ES-I3 (cell line): ENCODE data around the gene SMIM7.

Experiments used
- H3K36me3 ChIP-seq: 2 replicates; pipeline ENCODE4 v1.6.1; 2013; ENCODE audit warnings: mild to moderate bottlenecking, low read length, control low read depth, moderate library complexity; ENCODE audit not compliant: insufficient read depth
- H3K4me1 ChIP-seq: 2 replicates; pipeline ENCODE4 v1.6.1; 2013; ENCODE audit warnings: mild to moderate bottlenecking, control low read depth, low read length; ENCODE audit not compliant: insufficient read depth
- H3K9ac ChIP-seq: 2 replicates; pipeline ENCODE4 v1.6.1; 2013; ENCODE audit warnings: low read depth, mild to moderate bottlenecking, low read length, moderate library complexity
- H3K9me3 ChIP-seq: 2 replicates; pipeline ENCODE4 v1.6.1; 2013; ENCODE audit warnings: mild to moderate bottlenecking, low read length, moderate library complexity; ENCODE audit not compliant: control insufficient read depth, insufficient read depth

Gene SMIM7

DNA sequence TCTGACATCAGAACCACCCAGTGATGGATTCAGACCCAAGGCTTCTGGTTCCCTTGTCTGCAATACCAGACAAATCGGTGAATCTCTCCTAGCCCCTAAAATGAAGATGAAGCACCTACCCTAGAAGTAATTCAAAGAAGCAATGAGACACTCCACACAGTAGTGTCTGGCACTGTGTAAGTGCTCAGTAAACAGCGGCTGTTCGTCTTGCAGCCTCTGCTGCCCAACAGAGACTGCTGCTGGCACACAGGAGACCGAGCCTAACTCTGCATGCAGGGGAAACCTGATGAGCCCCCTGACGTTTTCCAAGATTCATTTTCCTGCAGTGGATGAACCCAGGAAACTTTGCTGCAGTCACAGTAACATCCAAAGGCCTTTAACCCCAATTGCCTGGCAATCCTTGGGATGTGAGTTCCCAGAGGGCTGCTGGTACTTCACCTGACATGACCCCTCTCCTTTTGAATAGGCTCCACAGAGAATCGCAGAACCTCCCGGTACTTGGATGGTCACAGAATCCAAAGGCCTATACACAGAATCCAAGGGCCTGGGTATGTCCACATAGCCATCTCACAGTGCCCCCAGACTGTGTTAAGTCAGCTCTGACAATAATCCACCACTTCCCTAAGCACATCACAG is 38.7 kb downstream of the SMIM7 start:
- H3K9ac ChIP-seq: no peak overlapping the region
- H3K9me3 ChIP-seq: no peaks in the 10 kb centered on the region
- peaks cover 9% of the 10 kb centered on the region for H3K36me3 ChIP-seq
- H3K4me1 ChIP-seq: peaks cover 23% of the 10 kb centered on the region

DNA sequence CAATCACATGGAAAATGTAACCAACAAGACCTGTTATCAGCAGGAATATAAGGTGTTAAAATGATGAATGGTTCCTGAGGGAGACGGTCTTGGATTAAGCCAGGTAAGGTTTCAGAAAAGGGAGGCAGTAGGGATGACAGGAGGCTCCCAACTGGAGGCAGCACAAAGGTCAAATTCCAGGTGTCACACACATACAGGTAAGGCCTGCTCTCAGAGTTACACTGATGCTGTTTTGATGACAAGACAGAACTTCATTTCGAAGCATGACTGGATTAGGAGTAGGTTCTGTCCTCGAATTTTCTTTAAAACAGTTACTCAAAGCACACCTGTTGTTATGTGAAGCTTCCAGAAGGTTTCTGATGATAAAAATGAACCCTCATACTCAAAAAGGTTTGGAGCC is 39.4 kb downstream of the SMIM7 start:
- no peaks in the 10 kb centered on the region for H3K9me3 ChIP-seq
- H3K4me1 ChIP-seq: peaks cover 19% of the 10 kb centered on the region
- H3K9ac ChIP-seq: no peak overlapping the region
- peaks cover 9% of the 10 kb centered on the region for H3K36me3 ChIP-seq

DNA sequence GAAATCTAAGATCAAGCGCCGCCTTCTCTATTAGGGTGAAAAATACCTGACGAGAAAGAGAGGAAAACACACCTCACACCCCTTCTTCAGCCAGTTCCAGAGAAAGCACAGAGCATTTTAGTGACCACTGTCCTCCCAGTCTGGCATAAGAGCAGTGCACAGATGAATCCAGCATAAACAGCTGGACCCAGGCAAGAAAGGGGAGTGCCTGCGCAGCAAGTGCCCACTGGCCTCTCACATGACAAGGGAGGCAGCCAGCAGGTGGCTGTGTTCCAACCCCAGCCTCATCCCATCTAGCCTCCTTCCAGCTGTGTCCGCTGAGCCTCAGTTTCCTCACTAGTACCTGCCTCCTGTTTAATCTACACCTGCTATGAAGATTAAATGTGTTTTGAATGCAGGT is 39.9 kb downstream of the SMIM7 start:
- Histone ChIP-seq H3K4me1 (peaks cover 13% of the 10 kb centered on the region), H3K36me3 (peaks cover 9% of the 10 kb centered on the region), H3K9me3 (no peaks in the 10 kb centered on the region), H3K9ac (no peak overlapping the region)

DNA sequence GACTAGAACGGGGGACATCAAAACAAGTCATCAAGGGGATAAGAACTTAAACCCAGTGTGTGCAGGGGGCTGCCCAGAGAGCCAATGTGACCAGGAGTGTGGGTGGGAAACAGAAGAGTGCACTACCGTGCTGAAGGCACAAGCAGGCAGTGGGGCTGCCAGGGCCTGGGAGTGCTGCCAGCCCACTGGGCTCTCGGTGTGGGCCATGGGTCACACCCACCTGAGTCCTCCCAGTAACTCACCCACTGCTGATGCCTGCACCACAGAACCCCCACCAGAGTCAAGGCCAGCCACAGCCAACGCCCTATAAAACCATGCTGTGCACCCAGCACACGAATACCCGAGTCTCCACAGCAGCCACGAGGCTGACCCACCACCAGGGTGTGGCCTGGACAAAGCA is 40.5 kb downstream of the SMIM7 start:
- H3K36me3 ChIP-seq: peaks cover 9% of the 10 kb centered on the region
- H3K9ac ChIP-seq: no peak overlapping the region
- peaks cover 8% of the 10 kb centered on the region for H3K4me1 ChIP-seq
- no peaks in the 10 kb centered on the region for H3K9me3 ChIP-seq

DNA sequence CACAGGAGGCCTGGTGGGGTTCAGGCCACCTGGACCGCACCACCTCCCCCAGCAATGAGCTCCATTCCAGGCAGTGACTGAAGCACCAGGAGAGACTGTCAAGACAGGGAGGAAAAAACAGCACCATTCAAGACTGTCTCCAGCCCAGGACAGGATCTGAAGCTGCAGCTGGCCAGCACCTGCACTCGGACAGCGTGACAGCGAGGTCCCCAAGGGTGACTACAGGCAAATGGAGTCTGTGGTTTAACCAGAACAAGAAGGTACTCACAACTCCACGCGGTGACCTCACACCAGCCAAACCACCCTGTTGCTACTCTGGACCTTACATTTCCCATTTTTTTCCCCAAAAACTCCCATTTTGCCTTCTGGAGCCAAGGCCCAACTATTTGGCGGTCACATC is 41.7 kb downstream of the SMIM7 start:
- H3K4me1 ChIP-seq: peaks cover 3% of the 10 kb centered on the region; the same call in 1 of the 2 replicates
- H3K9me3 ChIP-seq: no peaks in the 10 kb centered on the region
- peaks cover 2% of the 10 kb centered on the region; the same call in 1 of the 2 replicates for H3K36me3 ChIP-seq
- no peak overlapping the region for H3K9ac ChIP-seq

DNA sequence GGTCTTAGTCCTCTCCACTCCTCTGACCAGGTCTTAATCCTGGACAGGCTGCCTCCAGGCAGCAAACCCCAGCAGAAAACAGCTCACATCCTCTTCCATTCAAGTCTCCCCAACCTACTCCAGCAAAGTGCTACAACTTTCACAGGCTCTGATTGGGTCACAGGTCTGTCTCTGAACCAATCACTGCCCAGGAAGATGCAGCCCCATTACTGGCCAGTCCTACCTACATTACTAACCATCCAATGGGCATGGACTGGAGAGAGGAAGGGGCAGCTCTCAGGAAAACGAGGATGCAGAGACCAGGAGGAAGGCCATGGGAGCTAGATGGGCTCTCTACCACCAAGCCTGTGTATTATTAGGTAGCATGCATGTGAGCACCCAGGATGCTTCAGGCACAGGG is 44.1 kb downstream of the SMIM7 start:
- Histone ChIP-seq H3K9me3 (no peaks in the 10 kb centered on the region), H3K9ac (no peak overlapping the region), H3K4me1 (peaks cover 3% of the 10 kb centered on the region; the same call in 1 of the 2 replicates), H3K36me3 (no peaks in the 10 kb centered on the region)

DNA sequence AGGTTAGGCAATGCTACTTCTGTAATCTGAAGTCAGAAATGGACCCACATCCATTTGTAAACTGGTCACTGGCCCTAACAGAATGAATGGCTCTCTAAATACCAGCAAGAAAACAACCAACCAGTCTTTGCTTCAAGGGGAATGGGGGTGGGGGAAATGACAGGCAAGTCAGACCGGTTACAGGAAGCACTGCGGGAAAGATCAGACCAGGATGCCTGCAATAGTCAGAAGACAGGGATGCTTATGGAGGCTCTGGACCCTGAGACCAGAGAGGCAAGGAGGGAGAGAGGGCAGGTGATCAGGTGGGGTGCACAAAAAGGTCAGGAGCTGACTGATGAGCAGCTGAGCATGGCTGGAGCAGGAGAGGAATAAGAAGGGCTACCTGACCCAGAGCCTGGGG is 45.0 kb downstream of the SMIM7 start:
- H3K4me1 ChIP-seq: peaks cover 3% of the 10 kb centered on the region; the same call in 1 of the 2 replicates
- no peaks in the 10 kb centered on the region for H3K36me3 ChIP-seq
- H3K9ac ChIP-seq: no peak overlapping the region
- no peaks in the 10 kb centered on the region for H3K9me3 ChIP-seq

DNA sequence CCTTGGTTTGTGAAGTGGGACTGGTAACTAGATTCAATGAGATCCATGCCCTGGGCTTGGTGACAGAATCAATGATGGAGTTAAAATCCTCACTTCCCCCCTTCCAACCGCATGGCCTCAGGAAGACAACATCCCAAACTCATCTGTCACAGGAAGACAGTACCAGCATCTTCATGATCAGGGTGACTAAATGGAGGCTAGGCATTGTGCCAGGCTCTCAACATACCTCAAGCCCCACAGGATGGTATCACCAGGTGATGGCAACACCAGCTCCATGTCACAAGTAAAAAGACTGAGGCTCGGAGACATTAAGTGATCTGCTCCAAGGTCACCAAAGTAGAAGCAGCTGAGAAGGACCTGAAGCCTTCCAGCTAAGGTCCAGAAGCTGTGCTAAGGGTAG is 46.1 kb downstream of the SMIM7 start:
- Histone ChIP-seq H3K9ac (no peak overlapping the region), H3K36me3 (no peaks in the 10 kb centered on the region), H3K9me3 (no peaks in the 10 kb centered on the region), H3K4me1 (0 out of 2 replicates have a peak, but pooled peaks cover 3% of the 10 kb centered on the region)

DNA sequence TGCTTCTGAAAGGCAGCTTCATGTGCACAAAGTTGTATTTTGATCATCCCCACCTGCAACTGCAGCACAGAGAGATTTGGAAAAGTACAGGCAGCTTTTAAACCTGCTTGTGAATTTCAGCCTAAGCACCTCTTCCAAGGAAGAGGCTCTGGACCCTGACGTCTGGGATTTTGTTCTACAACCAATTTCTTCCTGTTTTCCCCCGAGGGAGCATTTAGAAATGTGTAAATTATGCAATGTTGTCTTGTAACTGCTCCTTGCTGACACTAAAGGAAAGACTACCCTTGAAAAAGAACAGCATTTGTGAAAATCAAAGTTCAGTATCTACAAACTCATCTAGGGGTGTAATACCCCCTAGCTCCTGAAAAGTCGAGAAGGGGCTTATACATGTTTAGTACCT is 47.3 kb downstream of the SMIM7 start:
- Histone ChIP-seq H3K36me3 (no peaks in the 10 kb centered on the region), H3K9me3 (no peaks in the 10 kb centered on the region), H3K9ac (no peak overlapping the region), H3K4me1 (0 out of 2 replicates have a peak, but pooled peaks cover 3% of the 10 kb centered on the region)

DNA sequence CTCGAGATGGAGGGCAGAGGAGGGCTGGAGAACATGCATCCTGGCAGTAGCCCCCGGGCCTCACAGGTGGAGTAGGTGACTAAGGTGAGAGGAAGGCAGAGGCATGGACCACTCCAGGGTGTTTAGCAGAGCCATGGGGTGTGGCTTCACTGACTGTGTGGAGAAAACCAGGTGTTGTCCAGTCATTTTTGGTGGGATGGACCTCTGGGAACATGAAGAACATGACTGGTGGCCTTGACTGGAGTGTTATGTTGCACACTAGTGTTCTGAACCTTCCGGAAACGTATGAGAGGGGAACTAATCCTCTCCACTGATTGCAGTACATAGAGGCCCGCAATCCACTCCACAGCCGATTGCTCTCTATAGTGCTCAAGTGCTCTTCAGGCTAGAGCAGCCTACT is 48.8 kb downstream of the SMIM7 start:
- Histone ChIP-seq H3K4me1 (0 out of 2 replicates have a peak, but pooled peaks cover 3% of the 10 kb centered on the region), H3K9me3 (no peaks in the 10 kb centered on the region), H3K9ac (no peak overlapping the region), H3K36me3 (no peaks in the 10 kb centered on the region)

DNA sequence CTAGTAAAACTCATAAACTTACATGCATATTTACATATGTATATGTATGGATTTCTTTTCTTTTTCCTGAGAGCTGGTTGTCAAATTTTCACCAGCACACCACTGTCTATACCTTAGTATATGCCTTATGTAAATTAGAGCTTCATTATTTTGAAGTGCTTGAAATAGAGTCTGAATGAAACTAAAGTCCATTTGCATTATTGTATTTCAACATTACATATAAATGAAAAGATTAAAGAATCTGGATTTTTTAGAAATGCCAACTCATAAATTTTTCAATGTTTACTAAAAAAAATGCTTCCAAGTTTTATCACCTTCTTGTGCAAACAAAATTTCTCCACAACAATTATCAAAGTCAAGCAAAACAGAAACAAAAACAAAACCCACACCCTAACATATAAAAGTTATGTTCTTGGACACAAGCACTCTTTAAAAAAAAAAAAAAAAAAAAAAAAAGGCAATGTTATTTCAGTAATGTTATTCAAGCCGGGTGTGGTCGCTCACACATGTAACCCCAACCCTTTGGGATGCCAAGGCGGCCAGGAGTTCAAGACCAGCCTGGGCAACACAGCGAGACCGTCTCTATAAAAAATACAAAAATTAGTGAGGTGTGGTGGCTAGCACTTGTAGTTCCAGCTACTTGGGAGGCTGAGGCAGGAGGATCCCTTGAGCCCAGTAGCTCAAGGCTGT is 50.3 kb downstream of the SMIM7 start:
- H3K9me3 ChIP-seq: no peaks in the 10 kb centered on the region
- no peak overlapping the region for H3K9ac ChIP-seq
- H3K36me3 ChIP-seq: no peaks in the 10 kb centered on the region
- no peaks in the 10 kb centered on the region for H3K4me1 ChIP-seq

DNA sequence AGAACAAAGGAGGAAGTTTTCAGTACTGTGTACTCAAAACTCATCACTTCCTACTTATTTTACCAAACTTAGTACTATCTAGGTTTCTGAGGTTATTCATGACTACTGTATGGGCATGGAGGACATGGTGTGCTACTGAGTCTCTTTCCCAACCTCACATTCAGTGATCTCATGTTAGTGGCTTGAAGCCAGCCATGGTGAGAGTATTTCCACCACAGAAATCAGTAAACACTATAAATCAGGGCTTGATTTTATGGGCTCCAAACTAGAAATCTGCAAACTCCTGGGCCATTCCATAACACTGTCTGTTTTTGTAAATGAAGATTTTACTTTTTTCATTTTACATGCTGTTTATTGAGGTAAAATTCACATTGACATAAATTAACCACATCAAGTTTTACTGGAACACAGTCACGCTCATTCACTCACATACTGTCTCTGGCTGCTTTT is 51.6 kb downstream of the SMIM7 start:
- no peak overlapping the region for H3K9ac ChIP-seq
- no peaks in the 10 kb centered on the region for H3K36me3 ChIP-seq
- no peaks in the 10 kb centered on the region for H3K4me1 ChIP-seq
- no peaks in the 10 kb centered on the region for H3K9me3 ChIP-seq

DNA sequence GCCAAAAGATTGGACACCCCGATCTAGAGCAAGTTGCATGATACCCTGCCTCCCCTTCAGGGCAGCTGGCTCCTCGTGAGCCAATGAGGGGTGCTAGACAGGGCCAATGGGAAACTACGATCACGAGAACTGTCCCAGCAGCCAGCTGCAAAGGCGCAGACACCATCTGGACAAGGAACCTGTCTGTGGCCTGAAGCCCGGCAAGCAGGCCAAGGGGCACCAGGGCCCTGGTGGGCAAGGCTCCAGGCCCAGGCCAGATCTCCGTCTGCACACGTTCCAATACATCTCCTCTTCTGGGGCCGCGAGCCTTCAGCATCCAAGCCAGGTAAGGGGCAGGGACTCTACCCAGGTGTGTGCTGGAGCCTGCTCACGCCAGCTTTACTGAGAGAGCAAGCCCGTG is 52.1 kb downstream of the SMIM7 start:
- no peaks in the 10 kb centered on the region for H3K4me1 ChIP-seq
- H3K9me3 ChIP-seq: no peaks in the 10 kb centered on the region
- H3K9ac ChIP-seq: no peak overlapping the region
- no peaks in the 10 kb centered on the region for H3K36me3 ChIP-seq

DNA sequence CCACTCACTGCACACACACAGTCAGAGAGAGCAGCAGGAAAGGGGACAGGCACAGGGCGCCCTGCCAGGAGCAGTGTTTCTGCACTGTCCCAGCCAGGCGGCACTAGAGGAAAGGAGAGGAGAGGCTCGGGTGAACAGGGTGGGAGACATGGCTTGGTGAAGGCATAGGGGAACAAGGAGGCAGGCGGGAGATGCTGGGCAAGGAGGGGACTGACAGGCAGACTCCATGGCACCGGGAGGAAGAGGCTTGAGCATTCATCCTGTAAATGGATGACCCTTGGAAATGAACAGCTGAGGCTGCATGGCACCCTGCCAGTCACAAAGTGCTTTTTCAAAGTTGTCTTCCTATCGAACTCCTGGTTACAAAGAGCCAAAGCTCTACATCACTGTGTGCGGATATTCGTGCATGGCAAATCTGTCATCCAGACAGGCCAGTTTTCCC is 54.4 kb downstream of the SMIM7 start:
- Histone ChIP-seq H3K9ac (no peak overlapping the region), H3K4me1 (no peaks in the 10 kb centered on the region), H3K36me3 (no peaks in the 10 kb centered on the region)

DNA sequence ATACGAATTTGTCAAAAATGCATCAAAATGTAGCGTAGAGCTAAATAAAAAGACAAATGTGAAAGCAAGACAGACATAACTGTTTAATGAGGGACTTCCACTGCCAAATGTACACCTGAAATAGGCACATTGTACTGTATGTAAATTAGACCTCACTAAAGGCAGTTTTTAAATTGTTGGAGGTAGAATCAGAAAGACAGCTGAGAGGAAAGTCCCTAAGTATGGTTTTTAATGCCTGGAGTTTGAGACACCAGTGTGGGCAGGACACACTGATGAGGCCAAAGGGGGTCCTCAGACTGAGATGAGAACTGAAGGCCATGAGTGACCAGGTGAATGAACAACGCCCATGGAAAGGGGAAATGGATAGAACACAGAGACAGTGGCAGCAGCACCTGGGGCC is 54.8 kb downstream of the SMIM7 start:
- no peak overlapping the region for H3K9ac ChIP-seq
- no peaks in the 10 kb centered on the region for H3K4me1 ChIP-seq
- no peaks in the 10 kb centered on the region for H3K9me3 ChIP-seq
- no peaks in the 10 kb centered on the region for H3K36me3 ChIP-seq

More for the DNA sequence above, 54.4 kb downstream of the SMIM7 start:
- no peaks in the 10 kb centered on the region for H3K9me3 ChIP-seq
